Trophoblast cell (in vitro differentiated cells and primary cell): ENCODE measurements around the gene OPTN.

Experiments
- DNase-seq, 2 donors: peaks; one replicate each; pipeline ENCODE4 v3.0.0-alpha.2; 2016
- H2AFZ ChIP-seq: 2 replicates; pipeline ENCODE4 v1.6.1; 2013; ENCODE audit warnings: low read length, moderate library complexity, mild to moderate bottlenecking; ENCODE audit not compliant: insufficient read depth, poor library complexity
- H2AK5ac ChIP-seq: 2 replicates; pipeline ENCODE4 v1.6.1; 2013; ENCODE audit warnings: mild to moderate bottlenecking, low read length
- H2BK120ac ChIP-seq: 2 replicates; pipeline ENCODE4 v1.6.1; 2013; ENCODE audit warnings: low read length, mild to moderate bottlenecking, moderate library complexity; ENCODE audit not compliant: insufficient read depth, poor library complexity
- H2BK12ac ChIP-seq: 2 replicates; pipeline ENCODE4 v1.6.1; 2013; ENCODE audit warnings: mild to moderate bottlenecking, low read length, moderate library complexity
- H2BK5ac ChIP-seq: 2 replicates; pipeline ENCODE4 v1.6.1; 2013; ENCODE audit warnings: low read length, low read depth, moderate library complexity, mild to moderate bottlenecking; ENCODE audit not compliant: poor library complexity
- H3K14ac ChIP-seq: 2 replicates; pipeline ENCODE4 v1.6.1; 2013; ENCODE audit warnings: mild to moderate bottlenecking, low read length
- H3K18ac ChIP-seq: 2 replicates; pipeline ENCODE4 v1.6.1; 2013; ENCODE audit warnings: mild to moderate bottlenecking, low read length
- H3K23ac ChIP-seq: 2 replicates; pipeline ENCODE4 v1.6.1; 2013; ENCODE audit warnings: low read length
- H3K27ac ChIP-seq: 2 replicates; pipeline ENCODE4 v1.5.1; 2013; ENCODE audit warnings: low read depth, mild to moderate bottlenecking, inconsistent platforms, low read length, moderate library complexity
- H3K27me3 ChIP-seq: 2 replicates; pipeline ENCODE4 v1.6.1; 2013; ENCODE audit warnings: inconsistent platforms, mild to moderate bottlenecking, low read length, moderate library complexity; ENCODE audit not compliant: insufficient read depth
- H3K36me3 ChIP-seq, 2 experiments: 1 replicate in 1 of 2; 2 replicates in 1 of 2; pipeline ENCODE4 v1.6.1; 2013; ENCODE audit warnings: low read length in 2 of 2, mild to moderate bottlenecking in 2 of 2, moderate library complexity in 1 of 2; ENCODE audit not compliant: insufficient read depth in 2 of 2, control insufficient read depth in 1 of 2
- H3K4ac ChIP-seq: 2 replicates; pipeline ENCODE4 v1.6.1; 2013; ENCODE audit warnings: low read depth, mild to moderate bottlenecking, low read length, moderate library complexity
- H3K4me1 ChIP-seq, 2 experiments: 1 replicate in 1 of 2; 2 replicates in 1 of 2; pipeline ENCODE4 v1.6.1; 2013; ENCODE audit warnings: low read length in 2 of 2, mild to moderate bottlenecking in 2 of 2, moderate library complexity in 1 of 2; ENCODE audit not compliant: insufficient read depth in 2 of 2, control insufficient read depth in 1 of 2
- H3K4me2 ChIP-seq: 2 replicates; pipeline ENCODE4 v1.6.1; 2013; ENCODE audit warnings: inconsistent platforms, mild to moderate bottlenecking, low read length, moderate library complexity
- H3K4me3 ChIP-seq: 2 replicates; pipeline ENCODE4 v1.5.1; 2013; ENCODE audit warnings: mild to moderate bottlenecking, low read depth, low read length, inconsistent platforms
- H3K79me1 ChIP-seq: one replicate; pipeline ENCODE4 v1.6.1; 2013; ENCODE audit warnings: low read length
- H3K79me2 ChIP-seq: 2 replicates; pipeline ENCODE4 v1.6.1; 2013; ENCODE audit warnings: low read length, mild to moderate bottlenecking; ENCODE audit not compliant: control insufficient read depth, insufficient read depth, poor library complexity
- H3K9ac ChIP-seq: 2 replicates; pipeline ENCODE4 v1.6.1; 2013; ENCODE audit warnings: mild to moderate bottlenecking, low read length
- H3K9me3 ChIP-seq: 2 replicates; pipeline ENCODE4 v1.6.1; 2013; ENCODE audit warnings: low read depth, mild to moderate bottlenecking, control low read depth, inconsistent platforms, low read length; ENCODE audit not compliant: insufficient read depth
- H4K12ac ChIP-seq: 2 replicates; pipeline ENCODE4 v1.6.1; 2013; ENCODE audit warnings: low read depth, mild to moderate bottlenecking, low read length, moderate library complexity
- H4K8ac ChIP-seq: 2 replicates; pipeline ENCODE4 v1.6.1; 2013; ENCODE audit warnings: low read depth, mild to moderate bottlenecking, low read length, moderate library complexity
- H4K91ac ChIP-seq: one replicate; pipeline ENCODE4 v1.6.1; 2013; ENCODE audit warnings: low read depth, mild to moderate bottlenecking, low read length, moderate library complexity
- WGBS: extraction: QIAGEN DNeasy Blood & Tissue Kit; methylation state at CpG from one replicate; pipeline ENCODE4 v1.1.7; 2013; ENCODE audit warnings: missing lambda C conversion rate; ENCODE audit not compliant: insufficient read length, insufficient coverage; ENCODE audit errors: extremely low coverage; 5-methylcytosine and 5-hydroxymethylcytosine counted together

OPTN gene

DNA sequence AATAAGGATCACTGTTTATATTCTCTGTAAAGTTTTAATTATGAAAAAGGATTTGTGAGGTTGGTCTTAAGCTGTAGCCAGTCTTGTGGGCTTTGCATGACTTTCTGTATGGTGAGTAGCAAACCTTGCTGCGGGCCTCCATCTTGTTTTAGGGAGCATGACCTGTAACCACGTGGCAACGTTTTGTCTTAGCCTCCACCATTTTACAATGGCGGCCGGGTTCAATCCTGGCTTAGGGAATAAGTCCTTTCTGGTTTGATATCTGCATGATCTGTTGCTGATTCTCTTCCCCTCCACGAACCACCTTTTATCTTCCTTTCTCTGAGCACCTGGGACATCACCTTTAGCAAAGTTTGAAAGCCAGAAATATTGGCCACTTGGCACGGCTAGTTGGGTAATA lies 32.5 kb upstream of the OPTN start:
- no peak overlapping the region for H2BK5ac ChIP-seq
- H3K18ac ChIP-seq = no peak overlapping the region
- no peak overlapping the region for H3K4ac ChIP-seq
- no peak overlapping the region for H4K91ac ChIP-seq
- no peak overlapping the region for H3K4me2 ChIP-seq
- no peak overlapping the region for H3K14ac ChIP-seq
- H3K79me2 ChIP-seq = no peaks in the 10 kb centered on the region
- no peak overlapping the region for H3K27ac ChIP-seq
- no peaks in the 10 kb centered on the region for H3K36me3 ChIP-seq
- no peak overlapping the region for H2BK120ac ChIP-seq
- DNase-seq = no peak
- no peak overlapping the region for H2BK12ac ChIP-seq
- no CpG with 5 or more reads among the region's 7 CpGs for WGBS
- H4K12ac ChIP-seq = no peak overlapping the region
- H3K27me3 ChIP-seq = no peaks in the 10 kb centered on the region
- H3K4me3 ChIP-seq = no peak overlapping the region
- H2AK5ac ChIP-seq = no peak overlapping the region
- no peaks in the 10 kb centered on the region for H3K4me1 ChIP-seq
- H4K8ac ChIP-seq = no peak overlapping the region
- no peak overlapping the region for H2AFZ ChIP-seq
- no peak overlapping the region for H3K9ac ChIP-seq
- H3K9me3 ChIP-seq = peaks cover 2% of the 10 kb centered on the region
- no peaks in the 10 kb centered on the region for H3K79me1 ChIP-seq
- H3K23ac ChIP-seq = no peak overlapping the region

DNA sequence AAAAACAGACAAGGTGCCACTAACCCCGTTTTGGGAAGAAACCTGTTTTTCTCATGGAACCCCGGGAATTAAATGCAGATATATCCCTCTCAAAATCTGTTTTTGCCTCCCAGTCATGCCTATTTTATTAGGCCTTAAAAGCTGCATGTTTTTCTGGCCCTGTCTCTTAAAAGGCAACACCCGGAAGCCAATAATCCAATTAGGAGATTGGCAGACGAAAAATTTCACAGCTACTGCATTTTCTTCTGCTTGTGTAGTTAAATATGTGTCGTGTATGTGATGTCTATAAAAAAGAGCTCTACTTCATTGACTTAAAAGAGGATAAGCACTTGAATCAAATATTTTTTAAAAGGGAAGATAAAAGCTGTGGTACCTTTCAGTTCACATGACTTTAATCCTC lies 31.9 kb upstream of the OPTN start:
- H3K23ac ChIP-seq = no peak overlapping the region
- WGBS = no CpG with 5 or more reads among the region's 5 CpGs
- H2AK5ac ChIP-seq = no peak overlapping the region
- H2BK5ac ChIP-seq = no peak overlapping the region
- H3K27me3 ChIP-seq = no peaks in the 10 kb centered on the region
- H4K8ac ChIP-seq = no peak overlapping the region
- no peak overlapping the region for H2AFZ ChIP-seq
- peaks cover 2% of the 10 kb centered on the region for H3K9me3 ChIP-seq
- no peaks in the 10 kb centered on the region for H3K4me1 ChIP-seq
- H3K4me3 ChIP-seq = no peak overlapping the region
- no peak overlapping the region for H3K4ac ChIP-seq
- H3K36me3 ChIP-seq = no peaks in the 10 kb centered on the region
- no peak overlapping the region for H2BK120ac ChIP-seq
- no peak overlapping the region for H3K18ac ChIP-seq
- no peak overlapping the region for H4K91ac ChIP-seq
- no peak overlapping the region for H3K27ac ChIP-seq
- no peak overlapping the region for H2BK12ac ChIP-seq
- no peak overlapping the region for H3K4me2 ChIP-seq
- H3K14ac ChIP-seq = no peak overlapping the region
- DNase-seq = no peak
- H4K12ac ChIP-seq = no peak overlapping the region
- no peaks in the 10 kb centered on the region for H3K79me1 ChIP-seq
- no peak overlapping the region for H3K9ac ChIP-seq
- H3K79me2 ChIP-seq = no peaks in the 10 kb centered on the region

DNA sequence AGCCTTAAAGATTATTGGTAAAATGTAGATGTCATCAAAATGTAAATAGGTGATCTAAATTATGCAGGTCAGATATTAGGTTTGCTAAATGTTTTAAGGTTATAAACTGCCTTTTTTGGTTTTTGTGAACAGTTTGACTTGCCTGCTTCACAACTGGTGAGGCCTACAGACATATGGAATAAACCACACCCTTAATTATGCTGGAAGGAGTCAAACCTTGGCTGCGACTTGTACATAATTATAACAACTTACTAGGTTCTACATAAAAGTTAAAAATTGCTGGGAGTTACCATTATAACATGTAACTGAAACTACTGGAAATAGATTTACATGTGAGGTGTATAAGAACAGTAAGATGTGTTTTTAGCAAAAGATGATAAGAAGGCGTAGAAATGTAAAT lies 31.5 kb upstream of the OPTN start:
- no peak overlapping the region for H3K9ac ChIP-seq
- no peak overlapping the region for H2BK12ac ChIP-seq
- H3K79me2 ChIP-seq = no peaks in the 10 kb centered on the region
- H3K27ac ChIP-seq = no peak overlapping the region
- H4K8ac ChIP-seq = no peak overlapping the region
- no peak overlapping the region for H2AK5ac ChIP-seq
- H2BK120ac ChIP-seq = no peak overlapping the region
- H3K9me3 ChIP-seq = peaks cover 2% of the 10 kb centered on the region
- H3K4ac ChIP-seq = no peak overlapping the region
- H4K12ac ChIP-seq = no peak overlapping the region
- no peak overlapping the region for H3K18ac ChIP-seq
- no peak overlapping the region for H3K4me2 ChIP-seq
- no peaks in the 10 kb centered on the region for H3K36me3 ChIP-seq
- no peaks in the 10 kb centered on the region for H3K27me3 ChIP-seq
- no peaks in the 10 kb centered on the region for H3K79me1 ChIP-seq
- H4K91ac ChIP-seq = no peak overlapping the region
- no peak overlapping the region for H2AFZ ChIP-seq
- H3K14ac ChIP-seq = no peak overlapping the region
- H3K4me3 ChIP-seq = no peak overlapping the region
- H3K4me1 ChIP-seq = no peaks in the 10 kb centered on the region
- DNase-seq = no peak
- WGBS = no CpG with 5 or more reads among the region's 2 CpGs
- no peak overlapping the region for H3K23ac ChIP-seq
- H2BK5ac ChIP-seq = no peak overlapping the region

DNA sequence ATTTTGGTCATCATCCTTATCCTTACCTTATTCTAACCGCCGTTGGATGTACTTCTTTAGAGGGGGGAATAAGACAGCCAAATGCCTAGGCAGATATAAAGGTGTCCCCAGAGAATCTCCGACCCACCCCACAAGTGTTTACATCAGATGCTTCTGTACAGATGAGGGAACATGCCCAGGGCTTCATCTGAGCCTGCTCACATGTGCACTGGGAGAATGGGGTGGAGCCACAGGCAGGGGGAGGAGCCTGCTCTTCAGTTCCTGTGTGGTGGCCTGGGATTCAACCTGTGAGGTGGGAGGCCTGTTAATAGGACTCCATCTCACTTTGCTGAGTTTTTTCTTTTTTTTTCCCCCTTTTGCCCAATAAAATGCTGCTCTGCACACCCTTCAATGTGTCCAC lies 27.6 kb upstream of the OPTN start:
- no peak overlapping the region for H2AK5ac ChIP-seq
- no peak overlapping the region for H2BK12ac ChIP-seq
- no peaks in the 10 kb centered on the region for H3K79me2 ChIP-seq
- H3K4ac ChIP-seq = no peak overlapping the region
- H3K27me3 ChIP-seq = no peaks in the 10 kb centered on the region
- H3K27ac ChIP-seq = no peak overlapping the region
- H4K91ac ChIP-seq = no peak overlapping the region
- no CpG with 5 or more reads among the region's 3 CpGs for WGBS
- H3K18ac ChIP-seq = no peak overlapping the region
- H3K14ac ChIP-seq = no peak overlapping the region
- H3K36me3 ChIP-seq = no peaks in the 10 kb centered on the region
- H3K4me2 ChIP-seq = no peak overlapping the region
- no peak overlapping the region for H3K23ac ChIP-seq
- DNase-seq = no peak
- H2AFZ ChIP-seq = no peak overlapping the region
- H3K9ac ChIP-seq = no peak overlapping the region
- no peak overlapping the region for H4K12ac ChIP-seq
- H3K79me1 ChIP-seq = no peaks in the 10 kb centered on the region
- H2BK120ac ChIP-seq = no peak overlapping the region
- no peak overlapping the region for H2BK5ac ChIP-seq
- no peaks in the 10 kb centered on the region for H3K4me1 ChIP-seq
- no peak overlapping the region for H4K8ac ChIP-seq
- H3K4me3 ChIP-seq = no peak overlapping the region
- peaks cover 2% of the 10 kb centered on the region for H3K9me3 ChIP-seq
